Measurements from ENCODE around the gene GRP. TPM values are rescaled to one million over a fixed set of nuclear protein-coding genes. Genes with fewer than 3 reads are reported as not detected.
"Not testable (repeated sequence)": the region's sequence is repeated elsewhere in the genome, so short reads cannot be mapped to it uniquely, and the experiment has no call there.

The GRP gene
- total RNA-seq, 1 donor from 2014 or later, result 1.2 TPM

DNA sequence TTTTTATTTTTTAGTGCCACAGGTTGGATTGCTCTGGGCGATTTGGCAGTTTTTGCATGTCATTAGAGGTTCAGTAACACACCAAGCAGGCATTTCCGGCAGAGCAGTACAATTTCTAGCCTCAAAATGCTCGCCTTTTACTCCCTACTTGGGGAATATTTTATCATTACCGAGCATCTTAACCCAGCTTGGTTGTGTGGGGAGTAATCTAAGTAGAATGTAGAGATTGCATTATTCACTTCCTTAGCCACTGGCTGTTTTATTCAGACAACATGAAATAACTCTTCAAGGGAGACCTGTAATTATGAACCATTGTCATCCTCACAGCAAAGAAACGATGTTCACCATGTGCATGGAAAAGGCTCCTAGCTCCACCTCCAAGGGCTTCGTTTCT, 13.1 kb downstream of the GRP start:
- Mint-ChIP-seq H3K36me3 (no peaks in the 10 kb centered on the region), H3K9me3 (no peaks in the 10 kb centered on the region), H3K4me3 (no peak overlapping the region), H3K27ac (no peak overlapping the region), H3K27me3 (peaks cover 47% of the 10 kb centered on the region), H3K4me1 (ENCODE audit: unreplicated experiment) (no peaks in the 10 kb centered on the region)
- no peak for DNase-seq (ENCODE audit: extremely low spot score, unreplicated experiment)
- TF ChIP-seq, protein P1, sequence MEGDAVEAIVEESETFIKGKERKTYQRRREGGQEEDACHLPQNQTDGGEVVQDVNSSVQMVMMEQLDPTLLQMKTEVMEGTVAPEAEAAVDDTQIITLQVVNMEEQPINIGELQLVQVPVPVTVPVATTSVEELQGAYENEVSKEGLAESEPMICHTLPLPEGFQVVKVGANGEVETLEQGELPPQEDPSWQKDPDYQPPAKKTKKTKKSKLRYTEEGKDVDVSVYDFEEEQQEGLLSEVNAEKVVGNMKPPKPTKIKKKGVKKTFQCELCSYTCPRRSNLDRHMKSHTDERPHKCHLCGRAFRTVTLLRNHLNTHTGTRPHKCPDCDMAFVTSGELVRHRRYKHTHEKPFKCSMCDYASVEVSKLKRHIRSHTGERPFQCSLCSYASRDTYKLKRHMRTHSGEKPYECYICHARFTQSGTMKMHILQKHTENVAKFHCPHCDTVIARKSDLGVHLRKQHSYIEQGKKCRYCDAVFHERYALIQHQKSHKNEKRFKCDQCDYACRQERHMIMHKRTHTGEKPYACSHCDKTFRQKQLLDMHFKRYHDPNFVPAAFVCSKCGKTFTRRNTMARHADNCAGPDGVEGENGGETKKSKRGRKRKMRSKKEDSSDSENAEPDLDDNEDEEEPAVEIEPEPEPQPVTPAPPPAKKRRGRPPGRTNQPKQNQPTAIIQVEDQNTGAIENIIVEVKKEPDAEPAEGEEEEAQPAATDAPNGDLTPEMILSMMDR (conservative IDR thresholded peaks at IDR 0.05), result no peak

DNA sequence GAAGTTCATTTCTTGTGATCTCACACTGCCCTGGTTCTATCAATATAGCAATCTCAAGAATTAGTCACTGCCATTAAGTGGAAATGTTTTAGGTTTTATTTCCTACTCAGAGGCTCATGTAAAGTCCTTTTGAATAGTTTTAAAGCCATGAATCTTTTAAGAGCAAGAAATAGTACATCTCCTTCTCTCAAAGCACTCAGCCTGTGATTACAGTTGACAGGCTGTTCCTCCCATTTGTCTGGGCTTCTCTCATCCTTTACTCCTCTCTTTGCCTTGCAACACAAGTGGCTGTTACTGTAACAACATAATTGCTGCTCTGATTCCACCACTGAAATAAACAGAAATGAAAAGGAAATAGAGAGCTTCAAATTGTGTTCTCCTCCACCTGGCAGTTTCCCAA, 18.4 kb downstream of the GRP start:
- Mint-ChIP-seq H3K4me1 (ENCODE audit: unreplicated experiment) (no peaks in the 10 kb centered on the region), H3K27me3 (peaks cover 32% of the 10 kb centered on the region), H3K27ac (no peak overlapping the region), H3K9me3 (no peaks in the 10 kb centered on the region), H3K36me3 (no peaks in the 10 kb centered on the region), H3K4me3 (no peak overlapping the region)
- TF ChIP-seq, protein P1 (conservative IDR thresholded peaks at IDR 0.05), result no peak
- no peak for DNase-seq (ENCODE audit: extremely low spot score, unreplicated experiment)

DNA sequence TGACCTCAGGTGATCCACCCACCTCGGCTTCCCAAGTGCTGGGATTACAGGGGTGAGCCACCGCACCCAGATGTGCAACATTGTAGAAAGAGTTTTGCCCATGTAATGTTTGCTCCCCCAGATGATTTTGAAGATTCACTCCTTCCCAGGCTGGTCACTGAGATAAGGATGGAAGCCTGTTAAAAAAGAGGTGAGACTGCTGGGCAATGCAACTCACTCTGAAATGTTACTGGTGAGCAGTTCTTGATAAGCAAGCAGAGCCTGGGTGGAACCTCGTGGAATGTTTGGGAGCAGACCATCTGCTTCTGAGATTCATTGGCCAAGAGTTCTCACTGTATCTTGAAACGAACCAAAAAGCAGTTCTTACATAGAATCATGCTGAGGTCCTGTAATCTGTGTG, 19.7 kb downstream of the GRP start:
- no peaks in the 10 kb centered on the region for H3K36me3 Mint-ChIP-seq
- no peak for DNase-seq (ENCODE audit: extremely low spot score, unreplicated experiment)
- no peak overlapping the region for H3K4me3 Mint-ChIP-seq
- TF ChIP-seq, protein P1 (conservative IDR thresholded peaks at IDR 0.05), result no peak
- no peaks in the 10 kb centered on the region for H3K9me3 Mint-ChIP-seq
- H3K27me3 Mint-ChIP-seq, result peaks cover 43% of the 10 kb centered on the region
- no peaks in the 10 kb centered on the region for H3K4me1 Mint-ChIP-seq (ENCODE audit: unreplicated experiment)
- no peak overlapping the region for H3K27ac Mint-ChIP-seq

DNA sequence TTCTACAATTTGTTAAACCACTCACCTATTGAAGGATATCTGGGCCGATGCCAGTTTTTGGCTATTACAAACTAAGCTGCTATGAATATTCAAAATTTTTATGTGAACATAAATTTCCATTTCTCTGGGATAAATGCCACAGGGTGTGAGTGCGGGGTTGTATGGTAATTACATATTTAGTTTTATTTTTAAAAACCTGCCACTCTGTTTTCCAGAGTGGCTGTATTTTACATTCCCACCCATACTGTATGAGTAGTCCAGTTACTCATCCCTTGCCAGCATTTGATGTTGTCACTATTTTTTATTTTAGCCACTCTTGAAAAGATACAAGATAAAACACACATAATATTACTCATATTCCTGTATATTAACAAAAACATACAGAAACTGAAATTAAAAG, 22.9 kb downstream of the GRP start:
- H3K27ac Mint-ChIP-seq, result no peak overlapping the region
- H3K9me3 Mint-ChIP-seq, result no peaks in the 10 kb centered on the region
- H3K4me3 Mint-ChIP-seq, result no peak overlapping the region
- no peak for DNase-seq (ENCODE audit: extremely low spot score, unreplicated experiment)
- no peaks in the 10 kb centered on the region for H3K36me3 Mint-ChIP-seq
- TF ChIP-seq, protein P1 (conservative IDR thresholded peaks at IDR 0.05), result no peak
- no peaks in the 10 kb centered on the region for H3K4me1 Mint-ChIP-seq (ENCODE audit: unreplicated experiment)
- peaks cover 68% of the 10 kb centered on the region for H3K27me3 Mint-ChIP-seq

DNA sequence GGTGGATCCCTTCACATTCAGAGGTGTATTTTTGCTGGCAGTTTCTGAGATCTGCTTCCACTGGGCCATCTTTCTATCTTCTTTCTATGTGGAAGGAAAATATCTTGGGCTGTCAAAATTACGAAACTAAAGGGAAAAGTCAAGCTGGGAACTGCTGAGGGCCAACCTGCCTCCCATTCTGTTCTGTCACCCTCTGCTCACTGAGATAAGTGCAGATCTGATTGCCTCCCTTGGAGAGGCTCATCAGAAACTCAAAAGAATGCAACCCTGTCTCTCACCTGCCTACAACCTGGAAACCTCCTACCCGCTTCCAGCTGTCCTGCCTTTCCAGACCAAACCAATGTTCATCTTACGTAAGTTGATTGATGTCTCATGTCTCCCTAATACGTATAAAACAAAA, 26.8 kb downstream of the GRP start:
- TF ChIP-seq, protein P1 (conservative IDR thresholded peaks at IDR 0.05), result no peak
- Mint-ChIP-seq H3K9me3 (peaks cover 4% of the 10 kb centered on the region), H3K27me3 (peaks cover 72% of the 10 kb centered on the region), H3K4me3 (no peak overlapping the region), H3K4me1 (ENCODE audit: unreplicated experiment) (peaks cover 6% of the 10 kb centered on the region), H3K27ac (no peak overlapping the region), H3K36me3 (no peaks in the 10 kb centered on the region)
- no peak for DNase-seq (ENCODE audit: extremely low spot score, unreplicated experiment)

DNA sequence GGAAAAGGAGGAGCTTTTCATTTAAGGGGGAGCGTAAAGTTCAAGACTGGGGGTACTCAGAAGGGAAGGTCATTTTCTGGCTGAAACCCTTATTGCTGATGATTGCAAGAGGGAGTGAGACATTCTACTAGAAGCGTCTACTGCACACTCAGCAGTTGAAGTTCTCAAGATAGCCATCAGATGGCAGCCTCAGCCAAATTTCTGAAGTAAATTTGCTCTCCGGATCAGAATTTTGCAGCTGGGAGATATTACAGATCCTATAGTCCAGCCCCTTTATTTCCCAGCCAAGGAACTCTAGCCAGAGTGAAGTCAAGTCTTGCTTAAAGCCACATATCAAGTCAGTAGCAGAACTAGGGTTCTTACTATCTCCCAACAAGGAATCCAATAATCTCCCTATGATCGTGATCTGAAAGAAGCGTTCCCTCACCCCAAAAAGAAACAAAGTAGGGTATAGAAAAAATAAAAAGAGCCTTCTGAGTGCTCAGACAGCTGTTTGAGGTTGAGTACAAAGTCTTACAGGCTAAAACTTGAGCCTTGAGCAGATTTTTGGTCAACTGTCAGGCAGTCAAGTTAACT, 29.3 kb downstream of the GRP start:
- no peak overlapping the region for H3K4me3 Mint-ChIP-seq
- no peak for DNase-seq (ENCODE audit: extremely low spot score, unreplicated experiment)
- H3K27ac Mint-ChIP-seq, result no peak overlapping the region
- no peaks in the 10 kb centered on the region for H3K36me3 Mint-ChIP-seq
- H3K27me3 Mint-ChIP-seq, result peaks cover 73% of the 10 kb centered on the region
- TF ChIP-seq, protein P1 (conservative IDR thresholded peaks at IDR 0.05), result peak; percentile 87
- H3K9me3 Mint-ChIP-seq, result peaks cover 4% of the 10 kb centered on the region
- peaks cover 6% of the 10 kb centered on the region for H3K4me1 Mint-ChIP-seq (ENCODE audit: unreplicated experiment)

DNA sequence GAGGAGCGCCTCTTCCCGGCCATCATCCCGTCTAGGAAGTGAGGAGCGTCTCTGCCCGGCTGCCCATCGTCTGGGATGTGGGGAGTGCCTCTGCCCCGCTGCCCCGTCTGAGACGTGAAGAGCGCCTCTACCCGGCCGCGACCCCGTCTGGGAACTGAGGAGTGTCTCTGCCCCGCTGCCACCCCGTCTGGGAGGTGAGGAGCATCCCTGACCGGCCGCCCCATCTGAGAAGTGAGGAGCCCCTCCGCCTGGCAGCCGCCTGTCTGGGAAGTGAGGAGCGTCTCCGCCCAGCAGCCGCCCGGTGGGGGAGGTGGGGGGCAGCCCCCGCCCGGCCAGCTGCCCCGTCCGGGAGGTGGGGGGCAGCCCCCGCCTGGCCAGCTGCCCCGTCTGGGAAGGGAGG, 35.5 kb downstream of the GRP start:
- not testable (repeated sequence) for H3K4me3 Mint-ChIP-seq; H3K36me3 Mint-ChIP-seq; H3K27ac Mint-ChIP-seq; DNase-seq (ENCODE audit: extremely low spot score, unreplicated experiment); H3K4me1 Mint-ChIP-seq (ENCODE audit: unreplicated experiment)
- Mint-ChIP-seq H3K27me3 (peaks cover 58% of the 10 kb centered on the region), H3K9me3 (peaks cover 10% of the 10 kb centered on the region)

DNA sequence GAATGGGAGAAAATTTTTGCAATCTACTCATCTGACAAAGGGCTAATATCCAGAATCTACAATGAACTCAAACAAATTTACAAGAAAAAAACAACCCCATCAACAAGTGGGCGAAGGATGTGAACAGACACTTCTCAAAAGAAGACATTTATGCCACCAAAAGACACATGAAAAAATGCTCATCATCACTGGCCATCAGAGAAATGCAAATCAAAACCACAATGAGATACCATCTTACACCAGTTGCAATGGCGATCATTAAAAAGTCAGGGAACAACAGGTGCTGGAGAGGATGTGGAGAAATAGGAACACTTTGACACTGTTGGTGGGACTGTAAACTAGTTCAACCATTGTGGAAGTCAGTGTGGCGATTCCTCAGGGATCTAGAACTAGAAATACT, 41.9 kb downstream of the GRP start:
- DNase-seq (ENCODE audit: extremely low spot score, unreplicated experiment); H3K4me1 Mint-ChIP-seq (ENCODE audit: unreplicated experiment); H3K27ac Mint-ChIP-seq; H3K9me3 Mint-ChIP-seq; H3K36me3 Mint-ChIP-seq; H3K4me3 Mint-ChIP-seq: not testable (repeated sequence)
- H3K27me3 Mint-ChIP-seq, result peaks cover 98% of the 10 kb centered on the region
